ENCODE results near the gene SORL1-AS1.

The SORL1-AS1 gene

DNA sequence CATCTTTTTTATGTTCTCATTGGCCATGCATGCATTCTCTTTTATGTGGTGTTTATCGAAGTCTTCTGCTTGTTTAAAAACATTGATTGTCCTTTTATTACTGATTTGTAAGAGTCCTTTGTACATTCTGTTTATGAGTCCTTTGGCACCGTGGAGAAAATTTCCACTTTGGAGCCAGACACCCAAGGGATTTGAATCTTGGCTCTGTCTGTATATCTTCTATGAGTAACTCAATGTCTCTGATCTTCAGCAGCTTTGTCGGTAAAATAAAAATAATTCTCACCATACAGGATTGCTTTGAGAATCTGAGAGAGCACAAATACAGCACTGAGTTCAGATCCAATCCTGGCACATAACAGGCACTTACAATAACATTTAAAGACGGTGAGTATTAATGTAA is 13.4 kb downstream of the SORL1-AS1 start:
- DNase-seq (ENCODE audit: low read depth) = no peak
- in situ Hi-C loops (cut with HindIII; ENCODE audit: low pct_unique_long_range_greater_than_20kb, low sequenced_read_pairs) = no loop called here

DNA sequence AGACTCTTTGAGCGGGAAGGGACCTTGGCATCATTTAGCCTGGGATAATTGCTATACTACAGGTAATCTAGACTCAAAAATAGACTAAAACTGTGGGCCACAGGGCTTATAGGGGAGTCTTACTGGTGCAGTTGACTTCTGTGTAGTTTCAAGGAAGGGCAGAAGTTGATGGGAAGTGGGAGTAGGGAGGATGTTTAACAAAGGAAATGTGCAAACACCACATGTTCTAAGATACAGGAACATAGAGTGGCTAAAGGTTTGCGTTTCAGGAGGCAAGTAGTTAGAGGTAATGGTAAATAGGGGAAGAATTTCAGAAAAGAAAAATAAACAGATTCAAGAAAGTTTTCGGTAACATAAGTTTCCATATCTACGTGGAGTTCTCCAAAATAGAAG is 15.1 kb downstream of the SORL1-AS1 start:
- in situ Hi-C loops (cut with HindIII; ENCODE audit: low pct_unique_long_range_greater_than_20kb, low sequenced_read_pairs) = no loop called here
- no peak for DNase-seq (ENCODE audit: low read depth)

DNA sequence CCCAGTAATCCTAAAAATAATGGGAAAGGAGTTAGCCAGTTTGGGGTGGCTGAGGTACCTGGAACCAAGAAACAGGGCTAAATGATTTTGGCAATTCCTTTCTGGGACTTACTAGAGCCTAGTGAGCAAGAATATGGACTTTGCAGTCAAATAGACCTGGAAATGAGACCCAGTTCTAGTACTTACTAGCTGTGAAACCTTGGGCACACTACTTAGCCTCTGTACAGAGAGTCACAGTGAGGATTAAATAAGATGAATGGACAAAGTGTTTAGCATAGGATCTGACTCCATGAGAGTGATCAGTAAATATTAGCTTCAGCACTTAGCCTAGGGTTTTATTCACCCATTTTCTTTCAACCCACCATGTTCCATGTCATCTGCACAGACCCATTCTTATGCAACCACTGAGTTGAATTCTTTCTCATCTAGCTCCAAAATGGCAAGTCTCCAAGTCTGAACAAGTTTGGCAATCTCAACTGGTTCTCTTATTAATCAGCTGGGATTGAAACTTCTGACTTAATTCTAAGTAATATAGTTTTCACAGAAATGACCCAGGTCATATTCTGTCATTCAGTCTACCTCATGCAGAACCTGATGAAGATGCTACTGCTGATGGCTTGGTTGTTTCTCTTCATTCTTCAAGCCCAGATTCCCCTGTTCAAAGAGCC is 15.6 kb downstream of the SORL1-AS1 start:
- no peak for DNase-seq (ENCODE audit: low read depth)
- in situ Hi-C loops (cut with HindIII; ENCODE audit: low pct_unique_long_range_greater_than_20kb, low sequenced_read_pairs) = no loop called here

DNA sequence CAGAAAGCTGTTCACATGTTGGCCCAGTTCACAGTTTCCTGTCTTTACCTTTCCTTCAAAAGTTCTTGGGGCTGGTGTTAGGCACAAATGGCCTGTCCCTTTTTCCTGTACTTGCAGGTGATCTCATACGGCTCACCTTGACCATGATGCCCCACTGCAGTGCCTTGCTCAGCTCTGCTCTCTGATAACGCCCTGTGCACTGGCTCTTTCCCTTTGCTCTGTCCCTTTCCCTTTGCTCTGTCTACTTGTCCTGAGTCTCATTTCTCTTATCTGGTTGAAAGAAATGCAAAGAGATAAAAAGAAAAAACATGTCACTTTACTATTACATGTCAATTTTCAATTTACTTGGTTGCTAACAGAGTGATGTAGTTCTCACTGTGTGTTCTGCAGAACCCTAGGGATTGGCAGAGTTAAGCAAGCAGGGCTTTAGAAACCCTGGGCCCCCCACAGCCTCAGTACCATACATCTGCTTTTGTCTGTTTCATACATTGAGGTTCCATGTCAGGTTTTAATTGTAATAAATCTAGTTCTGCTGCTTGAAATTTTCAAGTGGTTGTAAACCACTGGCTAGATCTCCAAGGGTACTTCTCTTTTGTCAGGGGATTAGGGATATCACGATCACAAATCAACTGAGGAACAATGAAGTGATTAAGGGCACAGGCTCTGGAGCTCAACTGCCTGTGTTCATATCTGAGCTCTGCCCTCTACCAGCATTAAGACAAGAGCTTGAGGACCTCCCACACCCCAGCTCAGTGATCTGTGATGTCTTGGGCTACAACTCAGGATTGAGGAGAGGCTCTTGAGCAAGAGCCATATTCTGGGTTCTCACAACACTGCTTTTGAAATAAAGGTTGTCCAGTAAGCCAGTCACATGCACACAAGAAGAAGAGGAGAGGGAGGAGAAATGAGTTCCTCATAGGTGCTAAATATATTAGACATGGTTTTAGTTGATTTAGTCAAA is 16.9 kb downstream of the SORL1-AS1 start:
- no peak for DNase-seq (ENCODE audit: low read depth)
- in situ Hi-C loops (cut with HindIII; ENCODE audit: low pct_unique_long_range_greater_than_20kb, low sequenced_read_pairs) = no loop called here

DNA sequence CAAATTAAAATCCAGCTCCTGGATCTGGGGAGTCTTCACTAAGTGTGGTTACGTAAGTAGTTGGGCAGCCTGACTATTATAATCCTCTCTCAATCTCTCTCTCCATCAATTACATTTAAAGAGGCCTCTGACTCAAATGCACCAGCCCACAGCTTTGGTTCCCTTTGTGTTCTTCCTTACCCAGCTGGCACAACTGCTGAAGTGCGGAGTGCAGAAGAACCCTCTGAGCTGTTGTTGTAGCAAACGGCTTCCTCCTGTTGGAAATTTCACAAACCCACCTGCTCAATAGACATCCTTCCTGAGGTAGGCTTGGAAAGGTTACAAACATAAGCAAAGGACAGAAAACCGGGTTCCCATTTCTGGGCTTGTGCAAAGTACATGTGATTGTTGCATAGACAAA is 17.6 kb downstream of the SORL1-AS1 start:
- in situ Hi-C loops (cut with HindIII; ENCODE audit: low pct_unique_long_range_greater_than_20kb, low sequenced_read_pairs) = no loop called here
- DNase-seq (ENCODE audit: low read depth) = no peak

DNA sequence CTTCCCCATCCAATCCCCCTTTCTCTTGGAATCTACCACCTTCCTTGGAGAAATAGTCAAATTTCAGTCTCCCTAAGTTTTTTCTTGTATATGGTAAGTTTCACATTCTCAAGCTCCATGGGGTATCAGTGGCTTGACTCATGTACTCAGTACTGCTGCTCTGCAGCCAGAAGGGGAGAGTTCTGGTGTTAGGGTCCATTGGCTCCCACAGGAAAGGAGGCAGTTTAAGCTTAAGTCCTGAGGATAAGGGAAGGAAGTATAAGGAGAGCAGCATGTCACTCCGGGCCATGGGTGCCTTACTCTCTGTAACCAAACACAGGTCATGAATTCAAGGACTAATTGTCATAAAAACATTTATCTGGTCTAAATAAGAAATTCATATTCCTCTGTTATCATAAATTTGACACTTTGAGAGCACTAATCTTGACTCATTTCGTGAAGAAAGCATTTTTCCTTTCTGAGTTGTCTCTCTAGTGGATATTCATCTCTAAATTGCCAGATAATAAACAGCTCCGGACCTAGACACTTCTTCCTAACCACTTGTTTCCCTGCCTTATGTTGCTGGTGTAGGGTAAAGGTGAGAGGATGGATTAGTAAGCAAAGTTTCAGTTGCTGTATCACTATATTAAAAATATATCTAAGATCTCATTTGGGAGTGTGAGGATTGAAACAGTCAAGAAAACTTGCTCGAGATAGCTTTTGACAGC is 20.8 kb downstream of the SORL1-AS1 start:
- in situ Hi-C loops (cut with HindIII; ENCODE audit: low pct_unique_long_range_greater_than_20kb, low sequenced_read_pairs) = no loop called here
- DNase-seq (ENCODE audit: low read depth) = no peak

DNA sequence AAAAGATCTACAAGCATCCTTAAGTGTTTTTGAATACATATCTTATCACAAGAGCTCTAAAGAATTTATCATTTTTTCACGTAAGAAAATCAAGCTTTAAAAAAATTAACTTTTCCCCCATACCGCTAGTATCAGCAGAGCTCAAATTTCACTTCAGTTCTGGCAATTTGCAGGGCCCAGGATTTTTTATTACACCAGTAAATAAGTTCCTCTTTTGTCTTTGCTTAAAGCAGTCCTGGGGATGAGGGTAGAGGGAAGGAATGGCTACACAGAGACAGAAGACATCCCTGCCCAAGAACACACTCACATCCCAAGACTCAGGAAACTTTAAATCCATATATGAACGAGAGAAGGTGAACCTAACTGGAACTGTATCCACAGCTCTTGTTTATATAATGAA is 23.2 kb downstream of the SORL1-AS1 start:
- in situ Hi-C loops (cut with HindIII; ENCODE audit: low pct_unique_long_range_greater_than_20kb, low sequenced_read_pairs) = no loop called here
- DNase-seq (ENCODE audit: low read depth) = no peak

DNA sequence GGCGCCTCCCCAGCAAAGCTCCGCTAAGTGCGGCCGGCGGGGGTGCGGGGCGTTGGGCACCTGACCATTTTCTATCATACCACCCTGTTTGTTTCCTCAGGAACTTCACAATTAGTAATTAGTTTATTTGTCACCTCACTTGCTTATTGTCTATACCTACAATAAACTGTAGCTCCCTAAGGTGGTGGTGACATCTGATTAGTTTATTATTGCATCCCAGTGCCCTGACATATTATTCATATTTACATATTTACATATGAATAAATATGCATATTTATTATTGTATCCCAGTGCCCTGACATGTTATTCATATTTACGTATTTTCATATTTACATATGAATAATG is 25.4 kb downstream of the SORL1-AS1 start:
- DNase-seq (ENCODE audit: low read depth) = no peak
- in situ Hi-C loops (cut with HindIII; ENCODE audit: low pct_unique_long_range_greater_than_20kb, low sequenced_read_pairs) = no loop called here

DNA sequence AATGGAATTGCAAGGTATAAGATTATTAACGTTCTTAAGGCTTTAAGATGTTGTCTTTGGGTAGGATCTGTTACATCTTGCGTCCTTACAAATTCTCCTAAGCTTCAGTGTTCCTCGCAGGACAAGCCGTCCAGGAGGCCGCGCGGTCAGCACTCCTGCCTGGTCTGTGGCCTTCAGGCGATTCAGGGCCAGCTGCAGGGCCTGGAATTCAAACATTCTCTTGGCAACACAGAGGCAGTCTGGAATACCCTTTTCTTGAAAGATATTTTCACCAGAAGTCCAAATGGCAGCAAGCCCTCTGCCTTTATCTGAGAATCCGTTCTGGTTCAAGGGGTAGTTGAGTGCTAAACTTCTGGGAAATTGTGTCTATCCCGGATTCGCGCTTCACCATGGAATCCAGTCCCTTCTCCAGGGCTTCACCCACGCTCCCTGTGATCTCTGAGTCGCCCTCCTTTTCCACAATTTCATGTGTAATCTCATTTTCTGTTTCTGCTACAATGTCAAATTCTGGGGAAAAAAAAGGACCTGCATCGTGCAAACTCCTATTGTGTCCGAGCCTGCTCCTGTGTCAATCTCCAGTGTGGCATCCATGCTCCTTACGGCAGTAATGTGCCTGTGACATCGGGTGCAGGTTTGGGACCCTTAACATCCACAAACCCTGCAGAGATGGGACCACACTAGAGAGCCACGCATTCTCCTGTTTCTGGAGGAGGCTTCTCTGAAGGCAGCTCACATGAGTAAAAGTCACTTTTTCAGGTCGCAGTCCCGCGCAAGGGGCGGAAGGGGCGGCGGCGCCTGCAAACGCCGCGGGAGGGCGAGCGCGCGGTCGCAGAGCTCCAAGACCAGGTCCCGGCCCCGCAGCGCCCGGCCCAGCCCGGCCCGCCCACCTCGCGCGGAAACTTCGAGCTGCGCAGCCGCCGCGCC is 26.0 kb downstream of the SORL1-AS1 start:
- DNase-seq (ENCODE audit: low read depth) = no peak
- in situ Hi-C loops (cut with HindIII; ENCODE audit: low pct_unique_long_range_greater_than_20kb, low sequenced_read_pairs) = no loop called here

DNA sequence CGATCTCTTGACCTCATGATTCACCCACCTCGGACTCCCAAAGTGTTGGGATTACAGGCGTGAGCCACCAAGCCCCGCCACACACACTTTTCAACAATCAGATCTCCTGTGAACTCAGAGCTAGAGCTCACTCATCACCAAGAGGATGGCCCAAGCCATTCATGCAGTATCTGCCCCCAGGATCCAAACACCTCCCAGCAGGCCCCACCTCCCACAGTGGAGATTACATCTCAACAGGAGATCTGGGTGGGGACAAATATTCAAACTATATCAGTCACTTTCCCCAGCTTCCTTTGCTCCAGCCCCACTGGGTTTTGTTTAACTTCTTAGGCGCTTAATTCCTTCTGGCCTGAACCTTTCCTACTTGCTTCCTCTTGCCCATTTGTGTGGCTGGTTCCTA is 26.9 kb downstream of the SORL1-AS1 start:
- in situ Hi-C loops (cut with HindIII; ENCODE audit: low pct_unique_long_range_greater_than_20kb, low sequenced_read_pairs) = no loop called here
- no peak for DNase-seq (ENCODE audit: low read depth)

DNA sequence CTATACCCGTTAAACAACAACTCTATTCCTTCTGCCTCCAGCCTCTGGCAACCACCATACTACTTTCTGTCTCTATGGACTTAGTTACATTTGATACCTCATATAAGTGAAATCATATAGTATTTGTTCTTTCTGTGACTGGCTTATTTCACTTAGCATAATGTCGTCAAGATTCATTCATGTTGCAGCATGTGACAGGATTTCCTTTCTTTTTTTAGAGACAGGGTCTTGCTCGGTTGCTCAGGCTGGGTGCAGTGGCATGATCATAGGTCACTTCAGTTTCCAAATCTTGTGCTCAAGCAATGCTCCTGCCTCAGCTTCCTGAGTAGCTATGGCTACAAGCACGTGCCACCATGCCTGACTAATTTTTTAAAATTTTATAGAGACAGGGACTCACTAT is 30.1 kb downstream of the SORL1-AS1 start:
- DNase-seq (ENCODE audit: low read depth) = no peak
- in situ Hi-C loops (cut with HindIII; ENCODE audit: low pct_unique_long_range_greater_than_20kb, low sequenced_read_pairs) = no loop called here

DNA sequence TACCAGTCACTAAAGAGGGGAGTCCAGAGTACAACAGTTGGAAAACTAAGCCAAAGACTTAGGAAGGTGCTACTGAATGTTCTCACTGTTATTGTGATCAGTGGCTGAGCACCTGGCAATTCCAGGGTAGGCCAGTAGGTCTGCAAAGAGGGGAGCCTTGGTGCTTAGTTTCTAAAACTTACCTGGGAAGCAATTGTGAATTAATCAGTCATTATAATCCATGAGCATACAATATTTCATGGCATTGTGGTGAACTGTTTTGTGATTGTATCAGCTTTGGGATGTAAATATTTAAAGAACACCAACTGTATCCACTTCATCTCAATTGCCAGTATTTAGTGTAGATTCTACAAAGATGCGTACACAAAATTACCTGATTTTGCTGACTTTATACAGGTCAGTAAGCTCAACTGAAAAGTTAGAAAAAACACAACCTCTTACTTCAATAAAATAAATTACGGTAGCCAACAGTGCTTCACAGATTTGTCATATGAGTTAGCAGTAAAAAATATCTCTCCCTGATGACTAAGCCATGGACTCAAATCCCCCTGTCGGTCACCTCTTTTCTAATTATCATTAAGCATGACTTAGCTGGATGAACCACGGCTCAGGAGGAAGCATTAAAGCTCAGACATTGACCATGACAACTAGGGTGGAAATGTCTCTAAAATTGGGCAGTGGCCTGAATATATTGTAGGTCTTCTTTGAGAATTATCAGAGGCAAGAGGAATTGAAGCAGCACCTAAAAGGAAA is 31.4 kb downstream of the SORL1-AS1 start:
- in situ Hi-C loops (cut with HindIII; ENCODE audit: low pct_unique_long_range_greater_than_20kb, low sequenced_read_pairs) = no loop called here
- peak; percentile 15 for DNase-seq (ENCODE audit: low read depth)

DNA sequence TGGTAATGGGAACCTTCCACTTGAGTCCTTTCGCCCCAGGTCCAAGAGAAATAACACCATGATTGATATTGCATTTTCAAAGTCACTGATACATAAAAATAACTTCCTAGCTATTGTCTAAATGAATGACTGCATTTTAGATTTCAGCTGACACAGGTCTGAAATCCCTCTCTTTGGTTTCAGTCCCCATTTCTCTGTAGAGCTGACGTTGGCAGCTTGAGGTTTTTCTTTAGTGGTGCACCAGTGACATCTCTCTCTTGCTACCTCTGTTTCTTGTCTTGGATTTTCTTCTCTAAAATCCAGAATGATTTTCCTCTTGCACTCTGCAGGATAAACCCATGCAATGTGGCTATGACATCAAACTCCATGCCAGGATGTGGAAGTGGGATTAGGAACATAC is 32.4 kb downstream of the SORL1-AS1 start:
- in situ Hi-C loops (cut with HindIII; ENCODE audit: low pct_unique_long_range_greater_than_20kb, low sequenced_read_pairs) = no loop called here

DNA sequence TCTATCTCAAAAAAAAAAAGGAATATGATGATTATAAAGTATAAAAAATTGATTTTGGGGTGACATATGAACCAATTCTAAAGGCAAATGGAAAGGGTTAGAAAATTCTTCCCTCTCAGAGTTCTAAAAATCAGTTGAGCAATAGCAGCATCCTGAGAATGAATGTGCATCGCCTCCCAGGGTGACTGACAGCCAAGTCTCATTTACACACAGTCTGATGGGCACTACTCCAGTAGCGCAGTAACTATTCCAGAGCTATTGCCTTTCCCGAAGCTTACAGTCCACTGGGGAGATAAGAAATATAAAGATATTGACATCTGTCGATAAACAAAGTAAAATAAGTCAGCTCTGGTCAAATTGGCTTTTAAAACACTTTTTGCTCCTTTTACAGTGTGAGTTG is 32.9 kb downstream of the SORL1-AS1 start:
- no peak for DNase-seq (ENCODE audit: low read depth)
- in situ Hi-C loops (cut with HindIII; ENCODE audit: low pct_unique_long_range_greater_than_20kb, low sequenced_read_pairs) = no loop called here

More for the DNA sequence above, 32.4 kb downstream of the SORL1-AS1 start:
- no peak for DNase-seq (ENCODE audit: low read depth)

DNA sequence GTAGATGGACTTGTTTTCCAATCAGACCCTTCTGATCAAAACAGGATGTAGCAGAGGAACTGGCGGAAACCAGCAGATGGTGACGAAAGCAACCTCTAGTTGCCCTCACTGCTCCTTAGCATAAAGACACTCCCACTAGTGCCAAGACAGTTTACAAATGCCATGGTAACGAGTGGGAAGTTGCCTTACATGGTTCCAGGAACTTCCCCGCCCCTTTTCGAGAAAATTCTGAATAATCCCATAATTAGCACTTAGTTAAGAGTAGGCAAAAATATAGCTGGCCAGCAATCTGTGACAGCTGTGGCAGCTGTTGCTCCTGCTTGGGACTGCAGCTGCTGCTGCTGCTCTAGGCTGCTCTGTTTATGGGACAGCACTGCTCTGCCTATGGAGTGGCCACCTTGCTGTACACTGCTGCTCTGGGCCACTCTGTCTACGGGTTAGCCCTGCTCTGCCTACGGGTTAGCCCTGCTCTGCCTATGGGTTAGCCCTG is 34.1 kb downstream of the SORL1-AS1 start:
- no peak for DNase-seq (ENCODE audit: low read depth)
- in situ Hi-C loops (cut with HindIII; ENCODE audit: low pct_unique_long_range_greater_than_20kb, low sequenced_read_pairs) = no loop called here

DNA sequence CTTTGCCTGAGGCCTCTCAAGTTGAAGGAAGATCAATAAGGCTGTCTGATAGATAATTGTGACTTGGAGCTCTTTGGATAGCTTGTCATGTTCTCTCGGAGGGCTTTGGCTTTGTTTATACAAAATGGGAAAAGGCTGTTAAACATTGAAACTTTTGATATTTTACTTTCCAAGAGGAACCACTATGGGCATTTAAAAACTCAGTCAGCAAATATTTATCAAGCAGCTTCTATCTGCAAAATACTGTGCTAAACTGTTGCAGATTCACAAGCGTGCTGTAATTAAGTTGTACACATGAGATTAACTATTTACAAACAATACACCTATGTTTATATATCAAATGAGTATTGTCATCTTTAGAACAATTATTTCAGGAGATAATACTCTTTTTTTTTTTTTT is 35.2 kb downstream of the SORL1-AS1 start:
- in situ Hi-C loops (cut with HindIII; ENCODE audit: low pct_unique_long_range_greater_than_20kb, low sequenced_read_pairs) = no loop called here
- DNase-seq (ENCODE audit: low read depth) = no peak

DNA sequence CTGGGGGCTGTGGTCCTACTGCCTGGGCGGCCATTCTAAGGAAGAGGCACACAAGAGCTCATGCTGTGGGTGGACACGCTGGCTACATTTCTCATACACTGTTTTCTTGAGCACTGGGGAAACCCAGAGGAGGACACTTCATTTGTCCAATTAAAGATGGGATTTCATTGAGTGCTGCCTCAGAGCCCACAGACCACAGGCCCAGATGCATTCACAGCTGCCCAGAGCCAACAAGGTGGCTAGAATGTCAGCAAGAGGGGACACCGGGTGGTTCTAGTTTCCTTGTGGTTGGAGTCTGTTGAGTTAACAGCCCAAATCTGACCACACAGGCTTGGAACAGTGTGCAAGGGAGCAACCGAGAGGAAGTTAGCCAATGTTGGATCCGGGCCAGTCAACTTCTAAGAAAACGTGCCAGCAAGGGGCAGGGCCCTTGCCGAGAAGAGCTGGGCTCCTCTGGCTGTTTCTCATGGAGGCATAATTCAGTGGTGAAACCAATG is 35.7 kb downstream of the SORL1-AS1 start:
- in situ Hi-C loops (cut with HindIII; ENCODE audit: low pct_unique_long_range_greater_than_20kb, low sequenced_read_pairs) = no loop called here
- DNase-seq (ENCODE audit: low read depth) = no peak
